Astrocyte (in vitro differentiated cells and primary cell): ENCODE data around the gene LACRT.

Experiments used
- CTCF ChIP-seq: IDR thresholded peaks from 2 replicates; pipeline ENCODE4 v1.5.1; 2011; ENCODE audit warnings: low read depth, mild to moderate bottlenecking, inconsistent platforms, low read length, moderate library complexity; ENCODE audit not compliant: insufficient read depth
- EZH2 ChIP-seq: IDR thresholded peaks from 2 replicates; pipeline ENCODE4 v1.6.1; 2012; ENCODE audit warnings: mild to moderate bottlenecking, low read length, inconsistent platforms; ENCODE audit not compliant: insufficient read depth

GRCh38 chr12:54631988-54632728 is 2.5 kb downstream of the LACRT start:
- TF ChIP-seq CTCF (no peak), EZH2 (no peak)
